ENCODE measurements around the gene BCL11A. TPM values are rescaled to one million over a fixed set of nuclear protein-coding genes. Genes with fewer than 3 reads are reported as not detected.

BCL11A gene
- total RNA-seq, 5 donors from 2014 or later (not counting 1 experiment from before 2014, with no cell fraction given) = 3.6 to 11.9 (median 5.6) TPM

DNA sequence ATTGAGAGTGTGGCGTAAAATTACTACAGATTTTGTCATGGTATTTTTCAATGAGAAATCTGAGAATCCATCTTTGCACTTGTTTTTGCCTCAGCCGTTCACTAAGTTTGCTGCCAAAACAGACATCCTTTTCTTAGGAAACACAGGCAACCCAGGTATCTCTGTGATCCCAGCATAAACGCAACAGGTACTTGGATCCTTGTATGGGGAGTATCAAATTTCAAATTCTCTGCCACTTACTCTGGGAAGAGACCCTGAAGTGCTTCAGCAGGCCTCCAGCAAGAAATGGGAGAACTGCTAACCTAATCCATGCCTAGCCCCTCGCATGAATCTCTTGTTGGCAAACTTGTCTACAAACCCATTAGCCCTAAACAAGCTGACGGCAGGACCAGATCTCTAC is 83.1 kb downstream of the BCL11A start:
- no peaks in the 10 kb centered on the region for H3K4me1 ChIP-seq (ENCODE audit: control insufficient read depth in 1 of 2, extremely low read depth in 1 of 2, insufficient read depth in 2 of 2, low read length in 2 of 2)
- Mint-ChIP-seq H3K4me1 (no peaks in the 10 kb centered on the region), H3K36me3 (no peaks in the 10 kb centered on the region), H3K9me3 (no peaks in the 10 kb centered on the region), H3K4me3 (no peak overlapping the region), H3K27ac (no peak overlapping the region), H3K27me3 (no peaks in the 10 kb centered on the region)
- POLR2A ChIA-PET = no interaction called here
- H3K36me3 ChIP-seq (ENCODE audit: control insufficient read depth in 2 of 2, extremely low read depth in 1 of 2, insufficient read depth in 1 of 2, low read length in 1 of 2) = peaks cover 0 to 9% of the 10 kb centered on the region in 2 donors
- CTCF ChIA-PET = no interaction called here
- H3K9me3 ChIP-seq = no peaks in the 10 kb centered on the region
- DNase-seq (no peak), ATAC-seq (replicated peaks in 1 of 4) (no peak)
- H3K4me3 ChIP-seq (ENCODE audit: control insufficient read depth in 1 of 2, extremely low read depth in 1 of 2, low read length in 1 of 2) = no peak overlapping the region
- WGBS (ENCODE audit: insufficient coverage) = 100% methylated on average over 1 of the region's 5 CpGs
- no peak overlapping the region for H3K27ac ChIP-seq (ENCODE audit: low read length)
- H3K27me3 ChIP-seq (replicated peaks in 1 of 2; ENCODE audit: control insufficient read depth in 2 of 2, extremely low read depth in 1 of 2, insufficient read depth in 2 of 2, low read length in 1 of 2) = no peaks in the 10 kb centered on the region

DNA sequence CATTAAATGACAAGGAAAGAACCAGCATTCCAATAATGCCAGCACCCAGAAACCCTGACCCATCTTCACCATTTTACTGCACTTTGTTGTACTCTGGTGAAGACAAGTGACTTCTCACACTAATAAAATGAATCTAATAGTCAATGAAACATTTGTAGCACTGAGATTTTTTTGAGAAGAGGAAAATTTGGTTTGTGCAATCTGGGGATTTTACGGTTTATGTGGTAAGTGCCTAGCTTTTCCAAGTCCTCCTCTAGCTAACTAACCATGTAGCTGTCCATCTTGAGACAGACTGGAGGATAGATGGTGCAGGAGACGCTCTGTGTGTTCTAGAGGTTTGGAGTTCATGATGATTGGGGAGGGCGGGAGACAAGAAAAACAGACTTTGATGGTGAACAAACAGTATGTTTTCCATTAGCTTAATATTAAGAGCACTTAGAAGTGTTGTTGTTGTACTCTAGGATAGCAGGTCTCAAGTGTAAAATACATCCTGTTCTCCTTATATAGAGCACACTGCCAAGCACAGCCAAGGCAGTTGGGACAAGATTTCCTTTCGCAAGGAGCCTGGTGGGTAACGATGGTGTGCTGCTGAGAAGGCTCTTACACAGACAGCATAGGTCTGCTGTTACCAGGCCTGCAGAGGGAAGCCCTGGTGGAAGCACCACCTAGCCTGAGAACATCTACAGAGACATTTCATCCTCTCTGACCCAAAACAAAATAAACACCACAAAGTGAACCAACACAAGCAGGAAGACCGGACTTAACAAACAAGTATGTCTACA is 83.7 kb downstream of the BCL11A start:
- H3K27ac ChIP-seq (ENCODE audit: low read length) = no peak overlapping the region
- no peak for ATAC-seq (replicated peaks in 1 of 4)
- H3K4me1 ChIP-seq (ENCODE audit: control insufficient read depth in 1 of 2, extremely low read depth in 1 of 2, insufficient read depth in 2 of 2, low read length in 2 of 2) = no peaks in the 10 kb centered on the region
- H3K36me3 ChIP-seq (ENCODE audit: control insufficient read depth in 2 of 2, extremely low read depth in 1 of 2, insufficient read depth in 1 of 2, low read length in 1 of 2) = peaks cover 0 to 9% of the 10 kb centered on the region in 2 donors
- ChIA-PET POLR2A (no interaction called here), CTCF (no interaction called here)
- Mint-ChIP-seq H3K4me1 (no peaks in the 10 kb centered on the region), H3K27me3 (no peaks in the 10 kb centered on the region), H3K36me3 (no peaks in the 10 kb centered on the region), H3K9me3 (no peaks in the 10 kb centered on the region), H3K4me3 (no peak overlapping the region), H3K27ac (no peak overlapping the region)
- H3K27me3 ChIP-seq (replicated peaks in 1 of 2; ENCODE audit: control insufficient read depth in 2 of 2, extremely low read depth in 1 of 2, insufficient read depth in 2 of 2, low read length in 1 of 2) = no peaks in the 10 kb centered on the region
- no peak for DNase-seq
- H3K9me3 ChIP-seq = no peaks in the 10 kb centered on the region
- WGBS (ENCODE audit: insufficient coverage) = 91% methylated on average over 4 of the region's 6 CpGs
- no peak overlapping the region for H3K4me3 ChIP-seq (ENCODE audit: control insufficient read depth in 1 of 2, extremely low read depth in 1 of 2, low read length in 1 of 2)

DNA sequence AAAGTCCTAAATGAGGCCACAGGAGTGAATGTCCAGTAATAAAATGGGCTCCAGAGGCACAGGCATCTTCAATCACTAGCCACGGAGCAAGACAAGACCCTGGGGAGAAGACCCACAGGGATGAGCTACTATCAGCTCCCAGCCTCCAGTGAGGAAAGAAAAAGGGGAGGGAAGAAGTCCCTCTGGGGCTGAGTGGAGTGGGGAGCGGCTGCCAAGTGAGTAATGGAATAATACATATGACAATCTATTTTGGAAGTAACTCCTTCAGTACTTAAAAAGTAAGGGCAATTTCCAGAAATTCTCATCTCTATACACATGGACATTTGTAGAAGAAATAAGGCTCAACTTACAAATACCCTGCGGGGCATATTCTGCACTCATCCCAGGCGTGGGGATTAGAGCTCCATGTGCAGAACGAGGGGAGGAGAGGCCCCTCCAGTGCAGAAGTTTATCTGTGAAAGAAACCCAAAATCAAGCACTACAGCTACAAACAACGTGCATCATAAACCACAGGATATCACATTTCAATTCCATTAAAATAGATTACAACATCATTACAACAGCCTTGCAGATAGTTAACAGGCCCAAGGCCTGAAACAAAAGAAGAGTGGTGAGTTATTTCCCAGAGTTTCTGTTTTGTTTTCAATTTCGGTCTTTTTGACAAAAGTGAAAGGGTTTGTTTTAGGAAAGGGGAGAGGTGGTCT is 84.9 kb downstream of the BCL11A start:
- Mint-ChIP-seq H3K27me3 (no peaks in the 10 kb centered on the region), H3K36me3 (no peaks in the 10 kb centered on the region), H3K4me1 (no peaks in the 10 kb centered on the region), H3K27ac (no peak overlapping the region), H3K4me3 (no peak overlapping the region), H3K9me3 (no peaks in the 10 kb centered on the region)
- 88% methylated on average over 5 of the region's 7 CpGs for WGBS (ENCODE audit: insufficient coverage)
- Histone ChIP-seq H3K9me3 (no peaks in the 10 kb centered on the region), H3K36me3 (ENCODE audit: control insufficient read depth in 2 of 2, extremely low read depth in 1 of 2, insufficient read depth in 1 of 2, low read length in 1 of 2) (peaks cover 0 to 9% of the 10 kb centered on the region in 2 donors), H3K27ac (ENCODE audit: low read length) (no peak overlapping the region), H3K4me3 (ENCODE audit: control insufficient read depth in 1 of 2, extremely low read depth in 1 of 2, low read length in 1 of 2) (no peak overlapping the region), H3K27me3 (replicated peaks in 1 of 2; ENCODE audit: control insufficient read depth in 2 of 2, extremely low read depth in 1 of 2, insufficient read depth in 2 of 2, low read length in 1 of 2) (no peaks in the 10 kb centered on the region), H3K4me1 (ENCODE audit: control insufficient read depth in 1 of 2, extremely low read depth in 1 of 2, insufficient read depth in 2 of 2, low read length in 2 of 2) (no peaks in the 10 kb centered on the region)
- DNase-seq = no peak
- no peak for ATAC-seq (replicated peaks in 1 of 4)
- POLR2A ChIA-PET = no interaction called here
- CTCF ChIA-PET = no interaction called here

DNA sequence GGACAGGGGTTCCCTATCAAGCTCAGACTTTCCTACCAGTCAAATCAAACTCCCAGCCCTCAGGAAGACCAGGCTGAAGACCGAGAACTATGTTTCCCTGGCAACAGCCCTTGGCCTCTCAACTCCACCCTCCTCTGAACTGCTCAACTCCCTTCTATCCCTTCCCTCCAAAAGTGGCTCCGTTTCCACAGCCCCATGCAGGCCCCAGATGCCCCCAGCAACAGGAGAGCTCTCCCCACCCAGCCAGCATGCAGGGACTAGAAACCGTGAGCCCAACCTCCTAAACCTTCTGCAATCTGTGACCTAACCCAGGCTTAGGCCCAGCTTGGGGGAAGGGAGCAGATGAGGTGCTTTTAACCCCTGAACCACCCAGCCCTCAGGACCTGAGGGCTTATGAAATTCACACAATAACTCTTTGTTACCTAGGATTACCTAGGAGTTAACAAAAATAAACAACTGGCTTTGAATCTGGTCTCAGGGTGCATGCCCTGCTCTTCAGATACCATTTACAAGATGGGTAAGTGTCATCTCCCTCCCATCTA is 87.2 kb downstream of the BCL11A start:
- Mint-ChIP-seq H3K36me3 (no peaks in the 10 kb centered on the region), H3K9me3 (no peaks in the 10 kb centered on the region), H3K4me1 (no peaks in the 10 kb centered on the region), H3K27me3 (peaks cover 0 to 3% of the 10 kb centered on the region in 2 donors), H3K4me3 (no peak overlapping the region), H3K27ac (no peak overlapping the region)
- Histone ChIP-seq H3K27ac (ENCODE audit: low read length) (no peak overlapping the region), H3K4me1 (ENCODE audit: control insufficient read depth in 1 of 2, extremely low read depth in 1 of 2, insufficient read depth in 2 of 2, low read length in 2 of 2) (no peaks in the 10 kb centered on the region), H3K9me3 (no peaks in the 10 kb centered on the region), H3K36me3 (ENCODE audit: control insufficient read depth in 2 of 2, extremely low read depth in 1 of 2, insufficient read depth in 1 of 2, low read length in 1 of 2) (peaks cover 0 to 12% of the 10 kb centered on the region in 2 donors), H3K4me3 (ENCODE audit: control insufficient read depth in 1 of 2, extremely low read depth in 1 of 2, low read length in 1 of 2) (no peak overlapping the region), H3K27me3 (replicated peaks in 1 of 2; ENCODE audit: control insufficient read depth in 2 of 2, extremely low read depth in 1 of 2, insufficient read depth in 2 of 2, low read length in 1 of 2) (no peaks in the 10 kb centered on the region)
- ChIA-PET CTCF (no interaction called here), POLR2A (no interaction called here)
- WGBS (ENCODE audit: insufficient coverage) = 71% methylated on average over 2 of the region's 3 CpGs
- ATAC-seq (replicated peaks in 1 of 4) (no peak), DNase-seq (no peak)

DNA sequence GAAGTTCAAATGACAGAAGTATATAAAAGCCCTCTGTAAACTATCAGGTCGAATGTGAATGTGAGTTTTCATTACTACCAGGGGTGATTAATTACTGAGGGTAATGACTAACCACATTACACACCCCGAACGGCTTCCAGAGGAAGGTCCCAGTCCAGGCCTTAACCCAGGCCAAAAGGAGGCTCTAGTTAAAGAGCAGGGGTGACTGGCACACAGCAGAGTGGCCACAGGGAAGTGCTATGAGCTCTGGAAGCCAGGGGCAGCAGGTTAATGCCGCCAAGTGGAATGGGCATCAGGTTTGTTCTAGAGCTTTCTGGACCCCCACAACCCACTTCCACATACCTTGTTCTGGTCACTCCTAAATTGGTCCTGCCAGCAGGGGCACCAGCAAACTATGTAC is 87.7 kb downstream of the BCL11A start:
- DNase-seq = no peak
- Histone ChIP-seq H3K4me3 (ENCODE audit: control insufficient read depth in 1 of 2, extremely low read depth in 1 of 2, low read length in 1 of 2) (no peak overlapping the region), H3K36me3 (ENCODE audit: control insufficient read depth in 2 of 2, extremely low read depth in 1 of 2, insufficient read depth in 1 of 2, low read length in 1 of 2) (peaks cover 0 to 12% of the 10 kb centered on the region in 2 donors), H3K27ac (ENCODE audit: low read length) (no peak overlapping the region), H3K27me3 (replicated peaks in 1 of 2; ENCODE audit: control insufficient read depth in 2 of 2, extremely low read depth in 1 of 2, insufficient read depth in 2 of 2, low read length in 1 of 2) (no peaks in the 10 kb centered on the region), H3K9me3 (no peaks in the 10 kb centered on the region), H3K4me1 (ENCODE audit: control insufficient read depth in 1 of 2, extremely low read depth in 1 of 2, insufficient read depth in 2 of 2, low read length in 2 of 2) (no peaks in the 10 kb centered on the region)
- Mint-ChIP-seq H3K4me3 (no peak overlapping the region), H3K36me3 (no peaks in the 10 kb centered on the region), H3K27ac (no peak overlapping the region), H3K4me1 (no peaks in the 10 kb centered on the region), H3K27me3 (peaks cover 0 to 3% of the 10 kb centered on the region in 2 donors), H3K9me3 (no peaks in the 10 kb centered on the region)
- CTCF ChIA-PET = no interaction called here
- WGBS (ENCODE audit: insufficient coverage) = no CpG with 5 or more reads among the region's 4 CpGs
- ATAC-seq (replicated peaks in 1 of 4) = no peak
- POLR2A ChIA-PET = no interaction called here

DNA sequence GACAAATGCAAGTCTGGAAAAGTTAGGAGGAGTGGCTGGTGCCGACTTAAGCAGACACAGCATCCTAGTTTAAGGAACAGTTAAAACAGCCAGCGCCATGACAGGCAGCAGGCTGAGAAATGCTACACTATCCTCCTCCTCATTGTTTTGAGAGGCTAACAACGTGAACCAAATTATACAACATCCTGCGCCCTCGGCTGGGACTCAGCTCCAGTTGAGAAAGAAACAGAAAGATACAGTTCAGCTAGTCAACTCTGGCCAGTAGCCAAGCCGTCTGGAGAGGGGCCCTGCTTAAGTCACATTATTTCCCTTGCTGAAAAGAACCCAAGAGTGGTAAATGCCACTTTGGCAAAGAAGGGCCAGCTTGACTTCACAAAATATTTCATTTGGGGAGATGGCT is 90.2 kb downstream of the BCL11A start:
- Histone ChIP-seq H3K4me3 (ENCODE audit: control insufficient read depth in 1 of 2, extremely low read depth in 1 of 2, low read length in 1 of 2) (no peak overlapping the region), H3K4me1 (ENCODE audit: control insufficient read depth in 1 of 2, extremely low read depth in 1 of 2, insufficient read depth in 2 of 2, low read length in 2 of 2) (no peaks in the 10 kb centered on the region), H3K9me3 (no peaks in the 10 kb centered on the region), H3K27me3 (replicated peaks in 1 of 2; ENCODE audit: control insufficient read depth in 2 of 2, extremely low read depth in 1 of 2, insufficient read depth in 2 of 2, low read length in 1 of 2) (no peaks in the 10 kb centered on the region), H3K27ac (ENCODE audit: low read length) (no peak overlapping the region), H3K36me3 (ENCODE audit: control insufficient read depth in 2 of 2, extremely low read depth in 1 of 2, insufficient read depth in 1 of 2, low read length in 1 of 2) (peaks cover 0 to 18% of the 10 kb centered on the region in 2 donors)
- POLR2A ChIA-PET = no interaction called here
- Mint-ChIP-seq H3K4me3 (no peak overlapping the region), H3K27ac (no peak overlapping the region), H3K9me3 (no peaks in the 10 kb centered on the region), H3K4me1 (no peaks in the 10 kb centered on the region), H3K36me3 (no peaks in the 10 kb centered on the region), H3K27me3 (peaks cover 0 to 3% of the 10 kb centered on the region in 2 donors)
- CTCF ChIA-PET = interaction anchor here in 1 of 2 donors (0.6 kb wide), 1 partner anchor 56 kb away, joined by 3 read pairs; no protein-coding TSS in a partner anchor
- no peak for ATAC-seq (replicated peaks in 1 of 4)
- DNase-seq = no peak
- 61% methylated on average over 6 of the region's 6 CpGs for WGBS (ENCODE audit: insufficient coverage)

Measured in T-cell (primary cell).